Nephron (organoid): ENCODE measurements around the gene CRACR2B.
A peak's percentile ranks its signal among the peaks of the same experiment; 100 is the strongest.

Source experiments
- H3K27ac Mint-ChIP-seq, 3 experiments: 2 replicates each; pipeline ENCODE4 v1.8.0; 2020; ENCODE audit warnings: mixed read lengths in 3 of 3, mild to moderate bottlenecking in 2 of 3, moderate library complexity in 1 of 3
- H3K27me3 Mint-ChIP-seq: 2 replicates; pipeline ENCODE4 v1.8.0; 2021; ENCODE audit warnings: low read depth, mild to moderate bottlenecking, moderate library complexity, mixed read lengths
- H3K36me3 Mint-ChIP-seq: 2 replicates; pipeline ENCODE4 v1.8.0; 2020; ENCODE audit warnings: low read depth, mixed read lengths
- H3K4me1 Mint-ChIP-seq: 2 replicates; pipeline ENCODE4 v1.8.0; 2020; ENCODE audit warnings: mixed read lengths
- H3K4me3 Mint-ChIP-seq, 3 experiments: 2 replicates each; pipeline ENCODE4 v1.8.0; 2020; ENCODE audit warnings: mild to moderate bottlenecking in 3 of 3, mixed read lengths in 3 of 3, moderate library complexity in 2 of 3
- H3K9me3 Mint-ChIP-seq: 2 replicates; pipeline ENCODE4 v1.8.0; 2020; ENCODE audit warnings: mixed read lengths
- TF ChIP-seq, protein P1 (sequence below), 3 experiments: fragments of 200-600 bp; sonication (generic); IDR thresholded peaks; one replicate each; pipeline ENCODE4 v1.5.0; 2021; ENCODE audit warnings: antibody characterized with exemption in 3 of 3; ENCODE audit not compliant: unreplicated experiment in 3 of 3

CRACR2B gene

DNA sequence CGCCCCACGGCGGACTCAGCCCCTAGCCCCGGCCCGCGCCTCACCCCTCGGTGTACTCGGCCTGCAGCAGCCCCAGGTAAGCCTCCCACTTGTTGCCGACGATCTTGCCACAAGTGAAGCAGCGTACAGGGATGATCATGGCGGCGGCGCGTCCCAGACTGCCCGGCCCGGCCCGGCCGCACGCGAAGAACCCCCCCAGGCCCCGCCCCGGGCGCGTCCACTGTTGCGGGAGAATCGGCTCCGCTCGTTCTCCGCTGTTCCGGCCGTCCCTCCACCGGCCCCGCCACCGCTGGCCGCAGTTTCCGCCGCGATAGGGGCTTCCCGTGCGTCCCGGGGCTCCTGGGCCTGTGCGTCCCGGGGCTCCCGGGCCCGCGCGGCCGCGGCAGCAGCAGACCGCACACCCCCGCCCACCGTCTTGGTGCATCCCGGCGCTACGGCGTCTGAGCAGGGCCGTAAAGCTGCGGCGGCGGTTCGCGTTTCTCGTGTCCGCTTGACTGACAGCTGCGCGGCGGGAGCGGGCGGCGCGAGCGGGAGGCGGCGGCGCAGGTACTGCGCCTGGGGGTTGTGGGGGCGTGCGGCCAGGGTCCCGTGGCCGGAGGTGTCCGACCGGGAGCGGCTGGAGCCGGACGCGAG, 14.8 kb downstream of the CRACR2B start, which contains the start of the genes POLR2L and TSPAN4:
Gene POLR2L (minus strand): TSS at position 160 of the 633 bp plus-strand sequence. CDS start 21 bp downstream, at position 139.
Gene TSPAN4 (plus strand): TSS at position 483 of the 633 bp plus-strand sequence. CDS start 7,453 bp downstream, outside the sequence.
- H3K36me3 Mint-ChIP-seq: peaks cover 12% of the 10 kb centered on the region
- TF ChIP-seq, protein P1, sequence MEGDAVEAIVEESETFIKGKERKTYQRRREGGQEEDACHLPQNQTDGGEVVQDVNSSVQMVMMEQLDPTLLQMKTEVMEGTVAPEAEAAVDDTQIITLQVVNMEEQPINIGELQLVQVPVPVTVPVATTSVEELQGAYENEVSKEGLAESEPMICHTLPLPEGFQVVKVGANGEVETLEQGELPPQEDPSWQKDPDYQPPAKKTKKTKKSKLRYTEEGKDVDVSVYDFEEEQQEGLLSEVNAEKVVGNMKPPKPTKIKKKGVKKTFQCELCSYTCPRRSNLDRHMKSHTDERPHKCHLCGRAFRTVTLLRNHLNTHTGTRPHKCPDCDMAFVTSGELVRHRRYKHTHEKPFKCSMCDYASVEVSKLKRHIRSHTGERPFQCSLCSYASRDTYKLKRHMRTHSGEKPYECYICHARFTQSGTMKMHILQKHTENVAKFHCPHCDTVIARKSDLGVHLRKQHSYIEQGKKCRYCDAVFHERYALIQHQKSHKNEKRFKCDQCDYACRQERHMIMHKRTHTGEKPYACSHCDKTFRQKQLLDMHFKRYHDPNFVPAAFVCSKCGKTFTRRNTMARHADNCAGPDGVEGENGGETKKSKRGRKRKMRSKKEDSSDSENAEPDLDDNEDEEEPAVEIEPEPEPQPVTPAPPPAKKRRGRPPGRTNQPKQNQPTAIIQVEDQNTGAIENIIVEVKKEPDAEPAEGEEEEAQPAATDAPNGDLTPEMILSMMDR (IDR thresholded peaks at IDR 0.05; ENCODE audit: unreplicated experiment in 3 of 3): no peak
- H3K9me3 Mint-ChIP-seq: no peaks in the 10 kb centered on the region
- H3K27me3 Mint-ChIP-seq: no peaks in the 10 kb centered on the region
- H3K4me3 Mint-ChIP-seq: peak within 1 kb of the TSS; percentile 85 to 92 (median 90)
- H3K4me1 Mint-ChIP-seq: peaks cover 33% of the 10 kb centered on the region
- H3K27ac Mint-ChIP-seq: peak within 1 kb of the TSS; percentile 88 to 94 (median 90)

DNA sequence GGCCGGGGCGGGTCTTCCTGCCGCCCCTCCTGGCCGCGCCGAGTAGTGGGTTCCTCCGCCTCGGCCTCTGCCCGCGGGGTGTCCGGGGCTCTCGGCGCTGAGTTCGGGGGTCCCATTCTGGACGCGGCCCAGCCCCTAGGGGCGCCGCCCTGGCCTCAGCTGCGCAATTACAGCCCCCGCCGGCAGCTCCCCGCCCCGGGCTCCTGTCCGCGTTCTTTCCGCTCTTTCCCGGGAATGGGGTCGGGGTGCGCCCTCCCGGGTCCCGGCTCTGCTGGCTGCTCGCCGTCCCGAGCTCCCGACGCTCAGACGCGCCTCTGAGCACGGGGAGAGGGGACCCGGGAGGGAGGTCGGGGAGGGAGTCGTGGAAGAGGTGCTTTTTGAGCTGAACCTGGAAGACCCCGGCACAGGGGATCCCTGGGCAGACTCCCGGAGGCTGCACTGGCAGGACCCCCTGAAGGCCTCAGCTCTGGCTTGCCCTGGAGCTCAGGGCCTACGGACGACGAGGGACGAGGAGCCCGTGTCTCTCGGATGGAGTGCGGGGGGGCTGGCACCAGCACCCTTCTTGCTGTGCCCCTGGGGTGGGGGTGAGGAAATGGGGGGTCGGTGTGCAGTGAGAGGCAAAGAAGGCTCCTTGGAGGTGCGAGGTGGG, 15.5 kb downstream of the CRACR2B start:
- H3K4me1 Mint-ChIP-seq: peaks cover 33% of the 10 kb centered on the region
- peak overlapping the region; percentile 84 to 91 (median 89) for H3K4me3 Mint-ChIP-seq
- TF ChIP-seq, protein P1 (IDR thresholded peaks at IDR 0.05; ENCODE audit: unreplicated experiment in 3 of 3): peak in 1 of 3 experiments; percentile 23
- peak overlapping the region; percentile 86 to 94 (median 90) for H3K27ac Mint-ChIP-seq
- no peaks in the 10 kb centered on the region for H3K9me3 Mint-ChIP-seq
- peaks cover 12% of the 10 kb centered on the region for H3K36me3 Mint-ChIP-seq
- H3K27me3 Mint-ChIP-seq: no peaks in the 10 kb centered on the region

DNA sequence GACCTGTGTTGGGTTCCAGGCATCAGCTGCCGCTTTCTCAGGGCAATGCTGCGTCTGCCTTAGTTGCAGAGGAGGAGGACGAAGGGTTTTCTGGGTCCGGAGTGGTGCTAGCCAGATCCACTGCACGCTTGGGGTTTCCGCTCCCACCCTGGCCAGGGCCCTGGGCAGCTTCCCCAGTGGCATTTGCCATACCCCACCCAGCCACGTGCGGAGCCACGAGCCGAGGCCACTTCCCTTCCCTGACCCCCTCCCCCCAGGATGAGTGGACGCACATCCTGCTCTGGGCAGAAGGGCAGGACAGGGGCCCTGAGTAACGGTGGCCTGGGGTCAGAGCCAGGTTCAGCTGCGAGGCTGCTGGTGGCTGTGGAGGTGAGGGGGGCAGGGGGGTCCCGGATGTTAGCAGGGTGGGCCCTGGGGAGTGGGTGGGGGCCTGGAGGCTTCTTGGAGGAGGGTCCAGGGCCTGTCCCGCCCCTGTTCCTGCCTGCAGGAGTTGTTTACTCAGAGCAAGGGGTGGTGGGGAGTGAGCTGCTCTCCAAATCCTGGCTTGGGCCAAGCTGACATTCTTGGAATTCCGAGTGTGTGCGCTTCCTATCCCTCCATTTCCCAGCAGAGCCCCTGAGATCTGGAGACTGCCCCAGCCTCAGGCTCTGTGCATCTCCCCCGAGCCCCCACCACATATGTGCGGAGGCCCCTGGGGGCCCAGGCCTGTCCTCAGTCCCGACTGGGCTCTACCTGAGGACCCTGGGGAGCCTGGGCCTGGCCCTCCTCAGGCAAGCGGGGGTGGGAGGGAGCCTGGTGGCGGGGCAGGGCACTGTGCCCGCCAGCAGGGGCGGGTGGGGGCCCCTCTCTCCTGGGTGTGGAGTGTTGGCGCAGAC, 16.3 kb downstream of the CRACR2B start:
- Mint-ChIP-seq H3K27ac (peak overlapping the region; percentile 90 to 95 (median 94)), H3K36me3 (peaks cover 6% of the 10 kb centered on the region), H3K4me1 (peaks cover 27% of the 10 kb centered on the region), H3K4me3 (peak overlapping the region; percentile 84 to 91 (median 89)), H3K27me3 (no peaks in the 10 kb centered on the region), H3K9me3 (no peaks in the 10 kb centered on the region)
- TF ChIP-seq, protein P1 (IDR thresholded peaks at IDR 0.05; ENCODE audit: unreplicated experiment in 3 of 3): no peak

DNA sequence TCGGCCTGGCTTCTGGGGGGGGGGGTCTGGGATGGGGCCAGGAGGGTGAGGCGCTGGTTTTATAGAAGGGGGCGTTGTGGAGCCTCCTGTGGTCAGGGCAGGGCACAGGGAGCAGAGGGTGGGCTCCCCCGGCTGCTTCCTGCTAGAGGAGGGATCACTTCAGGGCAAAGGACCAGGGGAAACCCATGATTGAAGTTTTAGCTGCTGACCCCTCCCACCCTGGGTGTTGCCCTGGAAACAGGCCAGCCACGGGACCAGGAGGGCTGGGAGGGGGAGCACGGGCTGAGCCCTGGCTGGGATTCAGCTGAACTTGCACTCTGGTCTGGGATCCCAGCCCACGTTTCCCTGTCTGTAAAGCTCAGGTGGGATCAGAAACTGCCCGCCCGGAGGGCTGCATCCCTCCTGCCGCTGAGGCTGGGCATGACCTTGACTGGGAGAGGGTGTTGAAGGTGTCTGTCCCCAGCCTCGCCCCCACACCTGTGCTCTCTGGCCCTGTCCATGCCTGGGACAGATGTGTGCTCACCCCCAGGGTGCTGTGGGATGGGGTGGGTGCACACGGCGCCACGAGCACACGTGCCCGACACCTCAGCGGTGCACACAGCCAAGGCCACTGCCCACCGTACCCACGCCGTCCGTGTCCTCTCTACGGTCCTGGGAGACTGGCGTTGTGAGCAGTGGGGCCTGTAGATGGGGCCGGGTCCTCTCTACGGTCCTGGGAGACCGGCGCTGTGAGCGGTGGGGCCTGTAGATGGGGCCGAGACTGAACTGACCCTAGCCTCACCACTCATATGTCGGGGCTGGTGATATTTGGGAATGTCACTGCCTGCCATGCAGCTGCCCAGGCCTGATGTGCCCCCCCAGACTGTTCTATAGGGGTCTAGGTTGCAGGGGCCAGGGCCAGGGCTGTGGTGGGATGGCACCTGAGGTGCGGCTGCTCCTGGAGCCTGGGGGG, 17.2 kb downstream of the CRACR2B start:
- H3K9me3 Mint-ChIP-seq: no peaks in the 10 kb centered on the region
- peak overlapping the region; percentile 90 to 95 (median 94) for H3K27ac Mint-ChIP-seq
- H3K27me3 Mint-ChIP-seq: no peaks in the 10 kb centered on the region
- H3K36me3 Mint-ChIP-seq: peaks cover 6% of the 10 kb centered on the region
- peak overlapping the region; percentile 82 to 87 (median 87) for H3K4me3 Mint-ChIP-seq
- TF ChIP-seq, protein P1 (IDR thresholded peaks at IDR 0.05; ENCODE audit: unreplicated experiment in 3 of 3): peak in 1 of 3 experiments; percentile 7
- peaks cover 27% of the 10 kb centered on the region for H3K4me1 Mint-ChIP-seq
